SK-N-SH (cell line): ENCODE measurements around the gene TPP1.

Experiments used
- JUND ChIP-seq: IDR thresholded peaks from 2 replicates; pipeline ENCODE4 v1.4.0; 2012
- POLR2AphosphoS5 ChIP-seq: IDR thresholded peaks from 2 replicates; pipeline ENCODE4 v1.6.1; 2012; ENCODE audit warnings: low read depth, low read length
- TAF1 ChIP-seq: IDR thresholded peaks from 2 replicates; pipeline ENCODE4 v1.6.1; 2012; ENCODE audit warnings: low read depth, mild to moderate bottlenecking, low read length, moderate library complexity, borderline replicate concordance
- YY1 ChIP-seq: IDR thresholded peaks from 2 replicates; pipeline ENCODE4 v1.4.0; 2012; ENCODE audit warnings: low read depth, mild to moderate bottlenecking
- TF ChIP-seq, protein P1 (sequence below): fragments of 200-600 bp; sonication (generic); IDR thresholded peaks from 2 replicates; pipeline ENCODE4 v1.6.1; 2017; ENCODE audit warnings: antibody characterized with exemption, mild to moderate bottlenecking, moderate library complexity

DNA sequence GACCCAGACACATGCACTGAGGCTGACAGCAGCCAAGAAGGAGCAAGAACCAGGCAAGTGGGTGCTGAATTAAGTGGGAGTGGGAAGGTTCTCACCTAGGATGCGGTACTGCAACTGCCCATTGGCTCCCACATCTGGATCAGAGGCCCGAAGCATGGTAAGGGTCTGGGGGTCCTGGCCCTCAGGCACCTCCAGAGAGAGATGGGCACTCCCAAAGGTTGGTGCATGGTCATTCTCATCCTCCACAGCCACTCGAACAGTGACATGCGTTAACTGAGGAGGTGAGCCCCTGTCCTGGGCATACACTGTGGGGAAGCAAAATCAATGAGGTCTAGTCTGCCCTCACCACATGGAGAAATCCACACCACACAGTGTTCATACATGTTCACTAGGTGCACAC is 9.3 kb upstream of the TPP1 start:
- TF ChIP-seq POLR2AphosphoS5 (no peak), TAF1 (no peak), YY1 (no peak), JUND (no peak)
- TF ChIP-seq, protein P1, sequence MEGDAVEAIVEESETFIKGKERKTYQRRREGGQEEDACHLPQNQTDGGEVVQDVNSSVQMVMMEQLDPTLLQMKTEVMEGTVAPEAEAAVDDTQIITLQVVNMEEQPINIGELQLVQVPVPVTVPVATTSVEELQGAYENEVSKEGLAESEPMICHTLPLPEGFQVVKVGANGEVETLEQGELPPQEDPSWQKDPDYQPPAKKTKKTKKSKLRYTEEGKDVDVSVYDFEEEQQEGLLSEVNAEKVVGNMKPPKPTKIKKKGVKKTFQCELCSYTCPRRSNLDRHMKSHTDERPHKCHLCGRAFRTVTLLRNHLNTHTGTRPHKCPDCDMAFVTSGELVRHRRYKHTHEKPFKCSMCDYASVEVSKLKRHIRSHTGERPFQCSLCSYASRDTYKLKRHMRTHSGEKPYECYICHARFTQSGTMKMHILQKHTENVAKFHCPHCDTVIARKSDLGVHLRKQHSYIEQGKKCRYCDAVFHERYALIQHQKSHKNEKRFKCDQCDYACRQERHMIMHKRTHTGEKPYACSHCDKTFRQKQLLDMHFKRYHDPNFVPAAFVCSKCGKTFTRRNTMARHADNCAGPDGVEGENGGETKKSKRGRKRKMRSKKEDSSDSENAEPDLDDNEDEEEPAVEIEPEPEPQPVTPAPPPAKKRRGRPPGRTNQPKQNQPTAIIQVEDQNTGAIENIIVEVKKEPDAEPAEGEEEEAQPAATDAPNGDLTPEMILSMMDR = no peak
